HepG2 (cell line): ENCODE results near the gene SND1. TPM values are rescaled to one million over a fixed set of nuclear protein-coding genes. Genes with fewer than 3 reads are reported as not detected.

ENCODE experiments used
- ATAC-seq: fragments of 200-7000 bp; cut with Tn5 transposase; 3 replicates; pipeline ENCODE4 v1.9.1; 2020; ENCODE audit warnings: mild to moderate bottlenecking, moderate library complexity
- BruUV-seq: library from RNA; stranded (reverse); fragments of 400-500 nt; replicated peaks from 2 replicates; lab custom pipeline; 2021; lab: Mats Ljungman, UMichigan
- CTCF ChIA-PET: fragments of 300-600 bp; formaldehyde crosslinking; extraction: SDS; loops from one replicate; lab custom pipeline; 2021; ENCODE audit warnings: low total read pairs, inconsistent platforms, low intra/inter-chr PET ratio; lab: Yijun Ruan, JAX
- POLR2A ChIA-PET: fragments of 350-600 bp; sonication (Branson Sonifier 250); formaldehyde crosslinking; loops from one replicate; lab custom pipeline; 2020; ENCODE audit warnings: antibody characterized with exemption, inconsistent platforms; lab: Yijun Ruan, JAX
- DNase-seq: peaks from one replicate; pipeline ENCODE4 v3.0.0-alpha.2; 2015; ENCODE audit warnings: low spot score
- FAIRE-seq: peaks from 3 replicates; lab custom pipeline; 2011; peaks lifted over from hg19 to GRCh38; lab: Jason Lieb, UNC
- H2AFZ ChIP-seq: one replicate; pipeline ENCODE4 v1.6.1; 2011; ENCODE audit warnings: low read length, inconsistent platforms
- H3K27ac ChIP-seq: fragments of 300-600 bp; 3 replicates; pipeline ENCODE4 v1.8.0; 2011; ENCODE audit warnings: mixed run types, mild to moderate bottlenecking, mixed read lengths, low read length, inconsistent platforms; ENCODE audit not compliant: insufficient read depth; ENCODE audit errors: extremely low read length
- H3K27me3 ChIP-seq, 2 experiments: fragments of 200-600 bp in 1 of 2; 2 replicates in 1 of 2; 3 replicates in 1 of 2; pipeline versions ENCODE4 v1.6.0 to v1.8.0; 2011; ENCODE audit warnings: low read length in 2 of 2, mild to moderate bottlenecking in 2 of 2, moderate library complexity in 2 of 2, inconsistent platforms in 1 of 2; ENCODE audit not compliant: insufficient read depth in 2 of 2, control insufficient read depth in 1 of 2
- H3K36me3 ChIP-seq, 2 experiments: fragments of 200-600 bp in 1 of 2; replicated peaks in 1 of 2; 2 replicates in 1 of 2; 3 replicates in 1 of 2; pipeline versions ENCODE4 v1.5.1 to v1.8.0; 2011; ENCODE audit warnings: low read length in 2 of 2, inconsistent platforms in 1 of 2; ENCODE audit not compliant: insufficient read depth in 2 of 2, control insufficient read depth in 1 of 2
- H3K4me1 ChIP-seq: 2 replicates; pipeline ENCODE4 v1.5.1; 2012; ENCODE audit warnings: low read length, inconsistent platforms; ENCODE audit not compliant: insufficient read depth
- H3K4me2 ChIP-seq: 2 replicates; pipeline ENCODE4 v1.6.0; 2011; ENCODE audit warnings: low read depth, low read length, inconsistent platforms
- H3K4me3 ChIP-seq, 3 experiments: fragments of 200-600 bp in 1 of 3; sonication (generic), shearing (Covaris generic) in 1 of 3; replicated peaks in 1 of 3; 2 replicates each; pipeline ENCODE4 v1.5.1; 2011 to 2016; ENCODE audit warnings: low read length in 3 of 3, inconsistent platforms in 2 of 3, low read depth in 2 of 3, mild to moderate bottlenecking in 2 of 3, control low read depth in 1 of 3, mixed read lengths in 1 of 3; ENCODE audit not compliant: insufficient read depth in 1 of 3
- H3K79me2 ChIP-seq: one replicate; pipeline ENCODE4 v1.6.1; 2011; ENCODE audit warnings: low read length, inconsistent platforms; ENCODE audit not compliant: insufficient read depth
- H3K9ac ChIP-seq: 2 replicates; pipeline ENCODE4 v1.6.0; 2011; ENCODE audit warnings: mild to moderate bottlenecking, low read depth, low read length, inconsistent platforms; ENCODE audit not compliant: insufficient read depth
- H3K9me3 ChIP-seq: 2 replicates; pipeline ENCODE4 v1.5.1; 2012; ENCODE audit warnings: mild to moderate bottlenecking, low read length
- H4K20me1 ChIP-seq: 2 replicates; pipeline ENCODE4 v1.6.0; 2011; ENCODE audit warnings: inconsistent platforms, mild to moderate bottlenecking, low read length, moderate library complexity; ENCODE audit not compliant: insufficient read depth
- ARNT ChIP-seq: fragments of 450-650 bp; IDR thresholded peaks from 2 replicates; pipeline ENCODE4 v1.6.1; 2017
- ARNT2 ChIP-seq: sonication (generic); formaldehyde crosslinking; IDR thresholded peaks from 2 replicates; pipeline ENCODE4 v1.8.0; 2022; ENCODE audit warnings: mild to moderate bottlenecking, low read depth, missing genetic modification reagents, moderate library complexity
- ATRX ChIP-seq: sonication (generic); formaldehyde crosslinking; IDR thresholded peaks from 2 replicates; pipeline ENCODE4 v1.4.0; 2020; ENCODE audit warnings: missing genetic modification reagents, borderline replicate concordance
- CHD2 ChIP-seq: IDR thresholded peaks from 2 replicates; pipeline ENCODE4 v1.6.1; 2011; ENCODE audit warnings: low read depth, low read length, improper control_type of control experiment
- NCOA2 ChIP-seq: sonication (generic); formaldehyde crosslinking; IDR thresholded peaks from 2 replicates; pipeline ENCODE4 v1.8.0; 2022; ENCODE audit warnings: inconsistent platforms
- RBM22 ChIP-seq: fragments of 200-400 bp; formaldehyde crosslinking; optimal IDR thresholded peaks from 2 replicates; pipeline ENCODE3; 2017; ENCODE audit warnings: mild to moderate bottlenecking, low read length, moderate library complexity
- WGBS: methylation state at CpG from one replicate; pipeline ENCODE4 v1.1.6; 2017; ENCODE audit warnings: low lambda C conversion rate; 5-methylcytosine and 5-hydroxymethylcytosine counted together
- in situ Hi-C: cut with HindIII; loops from 2 replicates; pipeline ENCODE4 v1.10.0; 2017; ENCODE audit warnings: low pct_unique_long_range_greater_than_20kb; ENCODE audit not compliant: extremely low pct_ligation_motif_present
- intact Hi-C: fragments of 100-400 bp; cut with micrococcal nuclease; formaldehyde crosslinking; loops from one replicate; pipeline ENCODE4 v1.10.0; 2022; ENCODE audit not compliant: unreplicated experiment
- polyA plus RNA-seq, 8 experiments: library from polyadenylated mRNA; depleted of rRNA in 3 of 8; stranded (reverse) in 7 of 8; unstranded in 1 of 8; fragments of >200 nt; fragmentation: Illumina TruSeq in 4 of 8; extraction: Trizol in 4 of 8; gene quantifications; 2 replicates each; pipeline versions ENCODE4 v1.2.1 to v1.2.3, GENCODE V29; 2011 to 2016; ENCODE audit warnings: low read depth in 4 of 8, missing spikeins in 1 of 8, mixed read lengths in 1 of 8; ENCODE audit not compliant: insufficient read depth in 1 of 8
- total RNA-seq, 5 experiments: library from RNA; depleted of rRNA; stranded (reverse); fragments of >200 nt; fragmentation: Illumina TruSeq; extraction: Trizol; gene quantifications; 2 replicates each; pipeline ENCODE4 v1.2.3, GENCODE V29; 2016; ENCODE audit warnings: low read depth in 1 of 5
- TF ChIP-seq, protein P1 (sequence below): sonication (generic); formaldehyde crosslinking; IDR thresholded peaks from 2 replicates; pipeline ENCODE4 v1.9.0; 2021; ENCODE audit warnings: missing genetic modification reagents, borderline replicate concordance

Gene SND1
- total and polyA plus RNA-seq, 2 of the 13 experiments (the other 11 are each of a cell fraction or from before 2014, with no cell fraction given) = 110 to 182 TPM

DNA sequence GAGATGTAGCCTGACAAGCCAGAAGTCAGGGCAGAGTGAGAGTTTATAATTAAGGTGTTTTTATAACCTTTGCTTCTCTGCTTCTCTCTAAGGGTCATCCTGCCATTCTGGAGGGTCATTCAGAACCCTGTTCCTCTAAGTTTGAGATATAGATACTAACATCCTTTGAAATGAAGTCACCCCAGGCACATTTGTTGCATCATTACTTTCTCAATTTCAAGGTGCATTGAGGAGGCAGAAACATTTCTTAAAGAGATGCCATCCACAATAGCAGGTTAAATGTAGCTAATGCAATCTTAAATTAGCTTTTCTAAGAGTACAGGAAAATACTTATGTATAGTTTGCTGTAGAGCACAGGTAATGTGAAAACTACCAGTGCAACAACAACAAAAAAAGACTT lies 272.9 kb downstream of the SND1 start (continued):
- TF ChIP-seq ARNT2 = no peak
- no peak for TF ChIP-seq NCOA2
- TF ChIP-seq, all 625 proteins: peak for 0

- H3K4me3 ChIP-seq = no peak overlapping the region
- BruUV-seq = no TSS peak
- H3K27me3 ChIP-seq = no peaks in the 10 kb centered on the region
- H3K9me3 ChIP-seq = no peaks in the 10 kb centered on the region
- DNase-seq (peak; percentile 10), FAIRE-seq (no peak), ATAC-seq (no peak)
- H3K4me2 ChIP-seq = no peak overlapping the region
- H3K36me3 ChIP-seq = peaks cover 11 to 41% of the 10 kb centered on the region in 2 experiments
- no peaks in the 10 kb centered on the region for H3K4me1 ChIP-seq
- TF ChIP-seq CHD2 (no peak), RBM22 (peak; percentile 33)
- TF ChIP-seq, protein P1, sequence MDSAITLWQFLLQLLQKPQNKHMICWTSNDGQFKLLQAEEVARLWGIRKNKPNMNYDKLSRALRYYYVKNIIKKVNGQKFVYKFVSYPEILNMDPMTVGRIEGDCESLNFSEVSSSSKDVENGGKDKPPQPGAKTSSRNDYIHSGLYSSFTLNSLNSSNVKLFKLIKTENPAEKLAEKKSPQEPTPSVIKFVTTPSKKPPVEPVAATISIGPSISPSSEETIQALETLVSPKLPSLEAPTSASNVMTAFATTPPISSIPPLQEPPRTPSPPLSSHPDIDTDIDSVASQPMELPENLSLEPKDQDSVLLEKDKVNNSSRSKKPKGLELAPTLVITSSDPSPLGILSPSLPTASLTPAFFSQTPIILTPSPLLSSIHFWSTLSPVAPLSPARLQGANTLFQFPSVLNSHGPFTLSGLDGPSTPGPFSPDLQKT (CRISPR knock-in tag) = no peak
- intact Hi-C loops = no loop called here
- no peak overlapping the region for H2AFZ ChIP-seq
- H3K9ac ChIP-seq = no peak overlapping the region
- H3K27ac ChIP-seq = no peak overlapping the region
- H3K79me2 ChIP-seq = peaks cover 6% of the 10 kb centered on the region
- ChIA-PET CTCF (no interaction called here), POLR2A (no interaction called here)
- 96% methylated on average over 3 of the region's 3 CpGs for WGBS
- in situ Hi-C loops = no loop called here
- peaks cover 8% of the 10 kb centered on the region; the same call in 1 of the 2 replicates for H4K20me1 ChIP-seq
Observed at GRCh38 chr7:127927348-127927696, 275.3 kb downstream of the SND1 start.

GRCh38 chr7:127928222-127928621 lies 276.2 kb downstream of the SND1 start:
- 97% methylated on average over 3 of the region's 3 CpGs for WGBS
- ATAC-seq (no peak), DNase-seq (no peak), FAIRE-seq (no peak)
- BruUV-seq = no TSS peak
- H3K4me1 ChIP-seq = no peaks in the 10 kb centered on the region
- H3K9me3 ChIP-seq = no peaks in the 10 kb centered on the region
- peaks cover 8% of the 10 kb centered on the region; the same call in 1 of the 2 replicates for H4K20me1 ChIP-seq
- no peak overlapping the region for H3K4me2 ChIP-seq
- no peaks in the 10 kb centered on the region for H3K27me3 ChIP-seq
- intact Hi-C loops = no loop called here
- no peak overlapping the region for H3K9ac ChIP-seq
- H3K79me2 ChIP-seq = peaks cover 4% of the 10 kb centered on the region
- H3K36me3 ChIP-seq = peaks cover 11 to 50% of the 10 kb centered on the region in 2 experiments
- H2AFZ ChIP-seq = no peak overlapping the region
- H3K4me3 ChIP-seq = no peak overlapping the region
- POLR2A ChIA-PET = no interaction called here
- in situ Hi-C loops = no loop called here
- no peak overlapping the region for H3K27ac ChIP-seq
- CTCF ChIA-PET = no interaction called here
- TF ChIP-seq ARNT = no peak
- no peak for TF ChIP-seq ATRX (CRISPR knock-in tag)
